Activated T-cell treated with anti-CD3 and anti-CD28 coated beads for 1 hour (primary cell): ENCODE data around the gene DOCK1.

Experiments
- DNase-seq: peaks from one replicate; pipeline ENCODE4 v3.0.0-alpha.2; 2020; ENCODE audit warnings: low read depth

Gene DOCK1

DNA sequence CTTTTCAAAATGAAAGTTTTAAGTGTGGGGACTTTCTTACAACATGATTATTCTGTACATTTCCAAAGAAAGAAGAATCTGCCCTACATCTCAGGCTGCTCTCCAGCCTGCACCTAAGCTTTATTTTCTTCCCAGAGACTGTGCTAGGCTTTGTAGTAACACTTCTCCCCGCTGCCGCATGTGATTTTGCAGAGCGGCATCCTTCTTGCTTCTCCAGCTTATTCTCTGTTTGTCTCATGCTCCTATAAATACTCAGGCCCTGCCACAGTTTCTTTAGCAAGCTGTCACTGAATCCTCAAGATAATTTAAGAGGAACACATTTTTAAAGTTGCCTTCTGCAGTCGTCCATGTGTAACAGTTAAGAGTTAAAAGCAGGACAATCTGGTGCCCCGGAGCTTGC, 237.6 kb downstream of the DOCK1 start:
- no peak for DNase-seq

DNA sequence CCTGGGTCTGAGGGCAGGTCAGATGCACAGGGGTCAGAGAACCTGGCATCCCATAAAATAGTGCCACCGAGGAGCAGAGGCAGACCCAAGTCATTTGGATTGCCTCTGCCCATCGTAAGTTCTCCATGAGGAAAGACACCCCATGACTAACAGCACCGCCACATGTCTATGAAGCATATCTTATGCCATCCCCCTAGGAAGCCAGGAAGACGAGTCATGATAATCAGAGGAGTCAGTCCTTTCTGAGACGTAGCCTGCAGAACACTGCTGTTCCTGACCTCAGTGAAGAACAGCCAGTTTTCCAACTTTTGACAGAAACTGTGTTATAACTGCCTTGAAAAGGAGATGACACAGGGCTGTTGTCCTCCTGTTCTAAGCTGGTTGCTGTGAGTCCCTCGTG, 239.9 kb downstream of the DOCK1 start:
- DNase-seq, result no peak

DNA sequence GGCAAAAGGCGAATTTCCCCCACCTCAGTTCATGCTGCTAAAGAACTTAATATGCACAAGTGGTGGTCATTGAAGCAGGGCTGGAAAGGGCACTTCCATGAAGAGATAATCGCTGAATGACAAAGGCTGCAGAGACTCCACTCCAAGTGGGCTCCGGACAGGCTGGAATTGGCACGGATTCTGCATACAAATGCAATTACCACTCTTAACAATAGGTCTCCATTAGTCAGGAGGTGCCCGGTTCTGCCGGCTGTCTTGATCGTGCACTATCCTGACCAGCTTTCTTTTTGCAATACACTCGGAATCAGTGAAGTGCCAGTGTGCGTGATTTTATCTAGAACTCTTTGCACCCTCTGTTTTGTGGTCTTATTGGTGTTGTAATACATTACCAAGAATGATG, 241.4 kb downstream of the DOCK1 start:
- DNase-seq, result no peak

GRCh38 chr10:127148066-127148932, 243.1 kb downstream of the DOCK1 start:
- no peak for DNase-seq

DNA sequence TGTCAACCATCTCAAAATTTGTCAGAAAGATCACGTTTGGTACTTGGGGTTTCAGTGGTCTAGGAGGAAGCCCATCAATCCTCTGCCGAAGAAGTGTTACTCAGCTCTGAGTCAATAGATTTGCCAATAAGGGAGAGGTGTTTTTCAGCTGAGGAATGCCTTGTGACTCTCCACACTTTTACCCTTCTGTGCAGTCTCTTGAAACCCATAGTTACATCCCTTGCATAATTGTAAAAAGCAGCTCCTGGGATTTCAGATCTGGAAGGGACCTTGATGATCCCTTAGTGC, 243.6 kb downstream of the DOCK1 start:
- DNase-seq, result no peak

DNA sequence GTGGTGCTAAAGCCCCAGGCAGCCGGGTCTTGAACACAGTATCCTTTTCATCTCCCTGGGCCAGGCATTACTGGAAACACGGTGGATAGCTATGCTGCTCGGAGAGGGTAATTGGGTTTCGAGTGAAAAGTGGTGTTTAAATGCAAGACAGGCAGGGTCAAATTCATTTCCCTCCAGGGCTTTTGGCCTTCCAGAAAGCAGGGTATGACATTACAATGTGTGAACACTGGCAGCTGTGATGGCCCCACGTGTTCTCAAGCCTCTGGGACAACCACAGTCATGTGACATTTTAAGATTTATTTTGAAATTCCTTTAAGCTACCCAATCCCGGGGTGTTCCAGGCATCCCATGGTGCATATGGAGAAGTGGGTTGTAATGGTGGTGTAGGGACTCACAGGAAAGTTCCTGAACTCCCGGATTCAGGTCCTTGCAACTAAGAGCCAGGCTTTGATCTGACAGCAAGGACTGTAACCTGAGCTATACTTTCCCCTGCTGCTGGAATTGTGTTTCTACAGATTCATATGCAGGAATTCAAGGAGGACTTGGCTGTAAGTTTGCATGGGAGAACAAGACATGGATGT, 244.4 kb downstream of the DOCK1 start:
- no peak for DNase-seq

DNA sequence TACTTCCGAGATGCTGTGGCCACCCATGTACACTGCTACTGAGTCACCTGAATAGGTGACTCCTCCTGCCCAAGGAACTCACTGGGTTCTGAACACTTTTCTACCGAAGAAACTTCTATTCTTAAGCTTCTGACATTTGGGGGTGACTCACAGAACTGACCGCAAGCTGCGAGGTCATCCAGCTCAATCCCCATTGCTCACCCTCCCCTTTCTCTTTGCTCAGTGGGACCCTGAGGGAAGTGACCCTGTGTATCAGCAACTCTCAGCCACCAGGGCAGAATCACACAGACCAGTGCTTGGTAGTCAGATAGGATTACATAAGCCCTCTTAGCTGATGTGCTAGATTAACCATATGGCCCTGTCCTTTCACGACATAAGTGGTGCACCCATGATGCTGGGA, 244.9 kb downstream of the DOCK1 start:
- no peak for DNase-seq

GRCh38 chr10:127151541-127151940, 246.3 kb downstream of the DOCK1 start:
- DNase-seq, result no peak

DNA sequence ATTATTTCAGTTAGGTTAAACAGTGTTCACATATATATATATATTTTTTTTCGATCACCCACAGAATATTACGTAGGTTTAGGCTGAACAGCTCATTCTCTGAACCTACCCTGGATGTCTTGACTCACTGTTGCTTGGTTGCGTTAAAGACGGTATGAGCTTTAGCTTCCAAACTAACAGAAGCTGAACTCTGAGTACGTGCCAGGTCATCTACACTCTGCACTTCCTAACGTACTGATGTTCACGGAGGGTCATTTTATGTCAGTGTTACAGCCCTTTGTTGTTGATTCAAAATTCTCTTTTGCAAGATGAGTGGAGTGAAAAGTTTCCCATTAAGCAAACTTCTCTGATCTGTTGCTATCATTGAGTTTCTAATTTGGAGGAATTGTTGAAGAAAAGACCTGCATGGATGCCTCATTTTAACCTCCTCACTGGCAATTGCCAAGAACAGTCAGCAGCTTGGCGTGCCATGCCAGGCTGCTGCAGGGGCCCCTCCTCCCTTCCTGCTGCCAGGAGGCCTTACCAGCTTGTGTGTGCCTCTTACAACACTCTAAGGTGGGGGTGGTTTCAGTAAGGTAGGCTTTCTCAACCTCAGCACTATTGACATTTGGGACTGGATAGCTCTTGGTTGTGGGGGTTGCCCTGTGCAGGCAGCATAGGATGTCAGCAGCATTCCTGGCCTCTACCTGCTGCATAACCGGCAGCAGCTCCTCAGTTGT, 246.9 kb downstream of the DOCK1 start:
- no peak for DNase-seq

GRCh38 chr10:127153181-127153580, 248.0 kb downstream of the DOCK1 start:
- no peak for DNase-seq

DNA sequence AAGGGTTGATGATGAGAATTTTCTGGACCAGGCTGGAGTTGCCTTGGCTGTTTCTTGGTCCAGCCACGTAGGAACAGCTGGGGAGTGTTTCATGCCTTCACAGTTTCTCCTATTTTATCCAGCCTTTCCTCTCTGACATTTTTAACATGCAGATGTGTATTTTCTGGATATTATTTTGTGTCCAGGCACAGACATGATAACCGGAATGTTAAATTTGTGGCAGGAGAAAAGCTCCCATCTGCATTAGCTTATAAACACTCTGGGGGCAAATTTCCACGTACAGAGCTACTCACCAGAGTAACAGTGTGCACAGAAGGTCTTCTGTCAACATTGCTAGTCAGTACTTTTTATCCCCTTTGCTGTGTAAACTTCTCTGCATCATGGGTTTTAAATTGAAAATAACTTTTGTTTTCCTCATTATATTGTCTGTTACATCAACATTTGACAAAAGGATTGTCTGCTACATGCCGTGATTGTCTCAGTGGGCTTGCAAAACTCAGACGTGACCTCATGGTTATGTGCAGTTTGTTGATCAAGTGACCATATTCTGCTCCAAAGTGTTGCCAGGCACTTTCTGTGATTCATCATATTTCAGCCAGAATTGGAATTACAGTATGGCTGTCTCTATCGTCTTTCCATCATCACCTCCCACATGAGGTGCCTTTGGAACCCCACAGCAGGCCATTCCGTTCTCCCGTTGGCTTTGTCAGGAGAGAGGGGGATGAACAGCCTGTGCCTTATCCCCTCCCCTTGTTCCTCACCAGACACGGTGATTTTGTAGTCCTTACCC, 249.8 kb downstream of the DOCK1 start:
- no peak for DNase-seq

DNA sequence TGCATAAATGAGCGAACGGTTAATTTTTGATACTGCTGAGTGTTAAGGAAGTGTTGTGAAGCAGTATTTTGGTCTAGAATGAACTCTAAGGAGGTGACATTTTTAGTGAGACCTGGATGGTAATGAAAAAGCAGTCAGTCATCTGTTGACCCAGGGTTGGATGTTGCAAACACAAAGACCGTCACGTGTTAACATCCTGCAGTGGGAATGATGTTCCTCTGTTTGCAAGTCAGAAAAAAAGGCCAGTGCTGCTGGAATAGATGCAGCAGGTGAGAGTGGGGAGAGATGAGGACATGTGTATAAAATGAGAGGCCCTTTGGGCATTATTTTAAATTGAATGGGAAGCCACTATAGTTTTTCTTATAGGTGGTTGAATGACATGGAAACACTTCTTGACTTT, 251.9 kb downstream of the DOCK1 start:
- DNase-seq, result no peak

GRCh38 chr10:127157506-127158200, 252.4 kb downstream of the DOCK1 start:
- no peak for DNase-seq

DNA sequence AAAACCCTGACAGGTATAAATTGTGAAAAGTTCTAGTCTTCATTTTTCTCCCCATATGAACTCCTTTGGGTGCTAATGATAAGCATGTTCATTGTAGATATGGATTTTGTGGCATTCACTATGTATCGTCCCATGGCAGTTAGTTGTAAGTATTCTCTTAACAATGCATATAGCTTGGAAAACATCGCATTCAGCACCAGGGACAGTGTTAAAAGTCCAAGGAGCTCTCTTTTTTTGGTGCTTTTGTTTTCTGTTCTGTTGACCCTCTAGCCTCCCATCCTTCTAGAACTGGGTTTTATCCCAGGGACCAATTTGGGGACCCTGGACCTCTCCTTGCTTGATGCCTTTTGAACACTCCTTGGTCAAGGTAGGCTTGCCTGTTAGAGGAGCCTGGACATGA, 253.4 kb downstream of the DOCK1 start:
- no peak for DNase-seq

GRCh38 chr10:127159648-127160245, 254.5 kb downstream of the DOCK1 start:
- DNase-seq, result no peak

- DNase-seq, result no peak
Measured at GRCh38 chr10:127161482-127161881, 256.3 kb downstream of the DOCK1 start.

GRCh38 chr10:127162841-127163240, 257.6 kb downstream of the DOCK1 start:
- DNase-seq, result no peak

- DNase-seq, result no peak
Measured at GRCh38 chr10:127168261-127168660, 263.0 kb downstream of the DOCK1 start.

- DNase-seq, result no peak
Measured at GRCh38 chr10:127174866-127175265, 269.6 kb downstream of the DOCK1 start.

DNA sequence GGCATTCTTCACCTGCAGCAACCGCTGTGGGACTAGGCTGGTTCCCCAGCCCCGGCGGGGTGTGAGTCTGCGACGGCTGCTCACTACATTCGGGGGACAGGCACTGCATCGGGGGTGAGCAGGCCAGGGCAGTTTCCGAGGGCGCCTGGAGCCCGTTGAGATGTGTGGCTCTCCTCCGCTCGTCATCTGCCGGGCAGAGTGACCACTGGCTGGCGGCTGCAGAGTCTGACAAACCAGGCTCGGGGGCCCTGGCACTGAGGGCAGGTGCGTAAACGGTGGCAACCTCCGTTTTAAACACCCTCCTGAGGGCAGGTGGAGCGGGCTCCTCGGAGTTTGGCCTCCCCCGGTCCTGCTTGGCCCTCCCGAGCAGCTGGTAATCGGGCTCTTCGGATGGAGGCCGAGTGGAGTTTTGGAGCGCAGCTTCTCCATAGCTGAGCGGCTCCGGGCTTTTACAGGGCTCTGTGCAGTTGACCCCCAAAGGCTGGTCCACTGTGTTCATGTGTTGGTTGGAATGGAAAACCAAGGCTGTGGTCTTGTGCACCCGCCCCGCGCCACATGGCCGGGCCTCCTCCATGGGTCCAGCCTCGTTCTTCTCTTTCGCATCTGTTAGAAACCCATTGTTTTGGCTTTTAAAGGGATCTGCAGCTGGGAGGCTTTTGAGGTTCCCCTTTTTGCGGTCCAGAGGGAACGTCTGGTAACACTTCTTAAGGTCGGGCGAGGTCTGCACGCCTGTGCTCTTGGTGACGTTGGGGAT, 270.3 kb downstream of the DOCK1 start:
- DNase-seq, result no peak

GRCh38 chr10:127176649-127177048, 271.4 kb downstream of the DOCK1 start:
- no peak for DNase-seq
